ENCODE data around the gene ALX3. TPM values are rescaled to one million over a fixed set of nuclear protein-coding genes. Genes with fewer than 3 reads are reported as not detected.

Gene ALX3
- total and polyA plus RNA-seq, 10 of the 15 experiments (the other 5 are each of a cell fraction or from before 2014, with no cell fraction given), result not detected

DNA sequence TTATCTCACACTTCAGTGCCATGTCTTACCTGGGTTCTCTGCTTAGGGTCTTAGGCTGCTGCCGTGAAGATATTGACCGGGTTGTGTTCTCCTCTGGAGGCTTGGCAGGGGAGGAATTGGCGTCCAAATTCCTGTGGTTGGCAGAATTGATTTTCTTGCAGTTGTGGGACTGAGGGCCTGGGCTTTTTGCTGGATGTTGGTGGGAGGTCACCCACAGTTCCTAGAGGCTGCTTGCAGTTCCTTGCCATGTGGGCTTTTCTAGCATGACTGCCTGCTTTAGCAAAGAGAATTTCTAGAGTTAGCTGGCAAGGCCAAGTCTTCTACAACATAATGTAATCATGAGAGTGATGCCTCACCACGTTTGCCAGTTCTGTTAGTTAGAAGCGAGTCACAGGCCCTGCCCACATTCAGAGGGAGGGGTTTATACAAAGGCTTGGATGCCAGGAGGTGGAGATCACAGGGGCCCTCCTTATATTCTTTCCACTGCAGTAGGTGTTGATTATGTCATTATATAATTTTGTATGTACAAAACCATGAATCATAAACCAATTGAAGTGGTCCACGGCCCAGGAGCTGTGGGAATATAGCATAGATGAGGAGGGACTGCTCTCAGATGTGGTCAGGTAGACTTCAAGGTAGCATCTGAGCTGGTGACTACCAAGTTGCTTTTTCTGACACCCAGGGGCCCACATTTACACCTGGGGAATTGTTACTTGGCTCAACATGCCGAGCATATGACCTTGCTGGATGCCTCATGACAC, 48.3 kb upstream of the ALX3 start:
- H4K20me1 ChIP-seq (ENCODE audit: control insufficient read depth, insufficient read depth), result no peaks in the 10 kb centered on the region
- in situ Hi-C loops (cut with MboI) (no loop called here), intact Hi-C loops (cut with micrococcal nuclease; ENCODE audit: unreplicated experiment) (no loop called here)
- H3K27ac ChIP-seq (ENCODE audit: control insufficient read depth, insufficient read depth), result no peak overlapping the region
- H3K4me1 ChIP-seq (ENCODE audit: control insufficient read depth, insufficient read depth, low read length), result no peaks in the 10 kb centered on the region
- DNase-seq (ENCODE audit: low read depth, low spot score) (no peak), FAIRE-seq (no peak), ATAC-seq (no peak)
- ChIA-PET RAD21 (ENCODE audit: unreplicated experiment) (no interaction called here), CTCF (interaction anchor here (0.6 to 2.0 kb wide), 6 partner anchors 18 to 377 kb away, joined by 3 to 6 read pairs (median 3); no protein-coding TSS in a partner anchor), SMC1A (ENCODE audit: uncharacterized antibody, unreplicated experiment) (interaction anchor here (1.0 to 1.2 kb wide), 2 partner anchors 9 to 31 kb away, joined by 3 to 4 read pairs; no protein-coding TSS in a partner anchor), POLR2A (no interaction called here)
- WGBS (ENCODE audit: insufficient coverage, insufficient replicate concordance, low lambda C conversion rate, missing lambda C conversion rate), result 5% methylated on average over 7 of the region's 7 CpGs
- no peaks in the 10 kb centered on the region for H3K36me3 ChIP-seq (ENCODE audit: control insufficient read depth in 2 of 2, insufficient read depth in 2 of 2, low read length in 1 of 2)
- H3K9ac ChIP-seq (ENCODE audit: control insufficient read depth, insufficient read depth, low read length), result no peak overlapping the region
- H3K4me3 ChIP-seq, result no peak overlapping the region
- H3K27me3 ChIP-seq (replicated peaks in 1 of 2; ENCODE audit: control insufficient read depth in 2 of 2, insufficient read depth in 2 of 2, low read length in 1 of 2), result peaks cover 1 to 2% of the 10 kb centered on the region in 2 experiments; a peak in 2 of 4 replicates
- no peaks in the 10 kb centered on the region for H3K79me2 ChIP-seq (ENCODE audit: control insufficient read depth, insufficient read depth, low read length)
- no peak overlapping the region for H2AFZ ChIP-seq (ENCODE audit: control insufficient read depth, low read depth, low read length)
- H3K9me3 ChIP-seq (replicated peaks; ENCODE audit: control insufficient read depth, insufficient read depth, low read length), result no peaks in the 10 kb centered on the region; the same call in 1 of the 3 replicates
- no peak overlapping the region for H3K4me2 ChIP-seq (ENCODE audit: control insufficient read depth, insufficient read depth)
- BruUV-seq (replicated peaks), result no TSS peak
- TF ChIP-seq, protein P1, sequence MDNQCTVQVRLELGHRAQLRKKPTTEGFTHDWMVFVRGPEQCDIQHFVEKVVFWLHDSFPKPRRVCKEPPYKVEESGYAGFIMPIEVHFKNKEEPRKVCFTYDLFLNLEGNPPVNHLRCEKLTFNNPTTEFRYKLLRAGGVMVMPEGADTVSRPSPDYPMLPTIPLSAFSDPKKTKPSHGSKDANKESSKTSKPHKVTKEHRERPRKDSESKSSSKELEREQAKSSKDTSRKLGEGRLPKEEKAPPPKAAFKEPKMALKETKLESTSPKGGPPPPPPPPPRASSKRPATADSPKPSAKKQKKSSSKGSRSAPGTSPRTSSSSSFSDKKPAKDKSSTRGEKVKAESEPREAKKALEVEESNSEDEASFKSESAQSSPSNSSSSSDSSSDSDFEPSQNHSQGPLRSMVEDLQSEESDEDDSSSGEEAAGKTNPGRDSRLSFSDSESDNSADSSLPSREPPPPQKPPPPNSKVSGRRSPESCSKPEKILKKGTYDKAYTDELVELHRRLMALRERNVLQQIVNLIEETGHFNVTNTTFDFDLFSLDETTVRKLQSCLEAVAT (IDR thresholded peaks at IDR 0.05), result no peak
- TF ChIP-seq, protein P2, sequence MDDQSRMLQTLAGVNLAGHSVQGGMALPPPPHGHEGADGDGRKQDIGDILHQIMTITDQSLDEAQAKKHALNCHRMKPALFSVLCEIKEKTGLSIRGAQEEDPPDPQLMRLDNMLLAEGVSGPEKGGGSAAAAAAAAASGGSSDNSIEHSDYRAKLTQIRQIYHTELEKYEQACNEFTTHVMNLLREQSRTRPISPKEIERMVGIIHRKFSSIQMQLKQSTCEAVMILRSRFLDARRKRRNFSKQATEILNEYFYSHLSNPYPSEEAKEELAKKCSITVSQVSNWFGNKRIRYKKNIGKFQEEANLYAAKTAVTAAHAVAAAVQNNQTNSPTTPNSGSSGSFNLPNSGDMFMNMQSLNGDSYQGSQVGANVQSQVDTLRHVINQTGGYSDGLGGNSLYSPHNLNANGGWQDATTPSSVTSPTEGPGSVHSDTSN (IDR thresholded peaks at IDR 0.05; ENCODE audit: insufficient replicate concordance, low read depth, low read length), result no peak
- TF ChIP-seq RAD21 (IDR thresholded peaks at IDR 0.05; ENCODE audit: insufficient read depth, low read depth, low read length) (no peak), CBX5 (IDR thresholded peaks at IDR 0.05; ENCODE audit: low read depth) (no peak), FOS (IDR thresholded peaks at IDR 0.05; ENCODE audit: borderline replicate concordance, extremely low read depth, insufficient read length) (no peak), BACH1 (IDR thresholded peaks at IDR 0.05; ENCODE audit: borderline replicate concordance) (no peak), CREB1 (IDR thresholded peaks at IDR 0.05; ENCODE audit: low read depth) (no peak), RB1 (IDR thresholded peaks at IDR 0.05; ENCODE audit: borderline replicate concordance) (no peak), HDAC6 (IDR thresholded peaks at IDR 0.05; ENCODE audit: unreplicated experiment) (no peak)
- TF ChIP-seq, protein P3, sequence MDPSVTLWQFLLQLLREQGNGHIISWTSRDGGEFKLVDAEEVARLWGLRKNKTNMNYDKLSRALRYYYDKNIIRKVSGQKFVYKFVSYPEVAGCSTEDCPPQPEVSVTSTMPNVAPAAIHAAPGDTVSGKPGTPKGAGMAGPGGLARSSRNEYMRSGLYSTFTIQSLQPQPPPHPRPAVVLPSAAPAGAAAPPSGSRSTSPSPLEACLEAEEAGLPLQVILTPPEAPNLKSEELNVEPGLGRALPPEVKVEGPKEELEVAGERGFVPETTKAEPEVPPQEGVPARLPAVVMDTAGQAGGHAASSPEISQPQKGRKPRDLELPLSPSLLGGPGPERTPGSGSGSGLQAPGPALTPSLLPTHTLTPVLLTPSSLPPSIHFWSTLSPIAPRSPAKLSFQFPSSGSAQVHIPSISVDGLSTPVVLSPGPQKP (IDR thresholded peaks at IDR 0.05; ENCODE audit: low read depth, low read length), result no peak
- TF ChIP-seq, protein P4, sequence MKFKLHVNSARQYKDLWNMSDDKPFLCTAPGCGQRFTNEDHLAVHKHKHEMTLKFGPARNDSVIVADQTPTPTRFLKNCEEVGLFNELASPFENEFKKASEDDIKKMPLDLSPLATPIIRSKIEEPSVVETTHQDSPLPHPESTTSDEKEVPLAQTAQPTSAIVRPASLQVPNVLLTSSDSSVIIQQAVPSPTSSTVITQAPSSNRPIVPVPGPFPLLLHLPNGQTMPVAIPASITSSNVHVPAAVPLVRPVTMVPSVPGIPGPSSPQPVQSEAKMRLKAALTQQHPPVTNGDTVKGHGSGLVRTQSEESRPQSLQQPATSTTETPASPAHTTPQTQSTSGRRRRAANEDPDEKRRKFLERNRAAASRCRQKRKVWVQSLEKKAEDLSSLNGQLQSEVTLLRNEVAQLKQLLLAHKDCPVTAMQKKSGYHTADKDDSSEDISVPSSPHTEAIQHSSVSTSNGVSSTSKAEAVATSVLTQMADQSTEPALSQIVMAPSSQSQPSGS (IDR thresholded peaks at IDR 0.05; ENCODE audit: low read length), result no peak
- TF ChIP-seq, protein P5, sequence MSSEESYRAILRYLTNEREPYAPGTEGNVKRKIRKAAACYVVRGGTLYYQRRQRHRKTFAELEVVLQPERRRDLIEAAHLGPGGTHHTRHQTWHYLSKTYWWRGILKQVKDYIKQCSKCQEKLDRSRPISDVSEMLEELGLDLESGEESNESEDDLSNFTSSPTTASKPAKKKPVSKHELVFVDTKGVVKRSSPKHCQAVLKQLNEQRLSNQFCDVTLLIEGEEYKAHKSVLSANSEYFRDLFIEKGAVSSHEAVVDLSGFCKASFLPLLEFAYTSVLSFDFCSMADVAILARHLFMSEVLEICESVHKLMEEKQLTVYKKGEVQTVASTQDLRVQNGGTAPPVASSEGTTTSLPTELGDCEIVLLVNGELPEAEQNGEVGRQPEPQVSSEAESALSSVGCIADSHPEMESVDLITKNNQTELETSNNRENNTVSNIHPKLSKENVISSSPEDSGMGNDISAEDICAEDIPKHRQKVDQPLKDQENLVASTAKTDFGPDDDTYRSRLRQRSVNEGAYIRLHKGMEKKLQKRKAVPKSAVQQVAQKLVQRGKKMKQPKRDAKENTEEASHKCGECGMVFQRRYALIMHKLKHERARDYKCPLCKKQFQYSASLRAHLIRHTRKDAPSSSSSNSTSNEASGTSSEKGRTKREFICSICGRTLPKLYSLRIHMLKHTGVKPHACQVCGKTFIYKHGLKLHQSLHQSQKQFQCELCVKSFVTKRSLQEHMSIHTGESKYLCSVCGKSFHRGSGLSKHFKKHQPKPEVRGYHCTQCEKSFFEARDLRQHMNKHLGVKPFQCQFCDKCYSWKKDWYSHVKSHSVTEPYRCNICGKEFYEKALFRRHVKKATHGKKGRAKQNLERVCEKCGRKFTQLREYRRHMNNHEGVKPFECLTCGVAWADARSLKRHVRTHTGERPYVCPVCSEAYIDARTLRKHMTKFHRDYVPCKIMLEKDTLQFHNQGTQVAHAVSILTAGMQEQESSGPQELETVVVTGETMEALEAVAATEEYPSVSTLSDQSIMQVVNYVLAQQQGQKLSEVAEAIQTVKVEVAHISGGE (CRISPR knock-in tag; IDR thresholded peaks at IDR 0.05), result no peak
- TF ChIP-seq, protein P6, sequence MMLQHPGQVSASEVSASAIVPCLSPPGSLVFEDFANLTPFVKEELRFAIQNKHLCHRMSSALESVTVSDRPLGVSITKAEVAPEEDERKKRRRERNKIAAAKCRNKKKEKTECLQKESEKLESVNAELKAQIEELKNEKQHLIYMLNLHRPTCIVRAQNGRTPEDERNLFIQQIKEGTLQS (IDR thresholded peaks at IDR 0.05; ENCODE audit: borderline replicate concordance, extremely low read depth, low read depth, low read length), result no peak

Measured in GM12878 (cell line).